HG03025 (cell line): ENCODE results near the gene PIK3R3.

Source experiments
- ATAC-seq: cut with Tn5 transposase; IDR thresholded peaks from one replicate; pipeline ENCODE4 v1.9.1; 2021; ENCODE audit warnings: mild to moderate bottlenecking, moderate library complexity; ENCODE audit not compliant: unreplicated experiment, low FRiP score

PIK3R3 gene

GRCh38 chr1:46001081-46001785, 131.2 kb downstream of the PIK3R3 start:
- ATAC-seq = no peak

- no peak for ATAC-seq
These were observed 132.9 kb downstream of the PIK3R3 start for GRCh38 chr1:45999507-45999906.

- ATAC-seq = no peak
These were observed 134.3 kb downstream of the PIK3R3 start for GRCh38 chr1:45998020-45998617.

- no peak for ATAC-seq
These were observed 137.1 kb downstream of the PIK3R3 start for GRCh38 chr1:45995298-45995697.

GRCh38 chr1:45994423-45994822, 138.0 kb downstream of the PIK3R3 start:
- no peak for ATAC-seq
